Fibroblast of peridontal ligament (primary cell): ENCODE data around the gene PTPRD.

Experiments
- DNase-seq: peaks from one replicate; pipeline ENCODE4 v3.0.0-alpha.2; 2010; ENCODE audit errors: extremely low read depth

Gene PTPRD

GRCh38 chr9:8585036-8585435 lies 2027.8 kb downstream of the PTPRD start:
- no peak for DNase-seq

GRCh38 chr9:8579661-8580060 lies 2033.1 kb downstream of the PTPRD start:
- DNase-seq = no peak

GRCh38 chr9:8576741-8577140 lies 2036.1 kb downstream of the PTPRD start:
- DNase-seq = no peak

- no peak for DNase-seq
Observed at GRCh38 chr9:8574846-8575245, 2038.0 kb downstream of the PTPRD start.

GRCh38 chr9:8572209-8572608 lies 2040.6 kb downstream of the PTPRD start:
- no peak for DNase-seq

GRCh38 chr9:8571643-8572042 lies 2041.2 kb downstream of the PTPRD start:
- DNase-seq = no peak

GRCh38 chr9:8570776-8571175 lies 2042.0 kb downstream of the PTPRD start:
- no peak for DNase-seq

GRCh38 chr9:8569823-8570222 lies 2043.0 kb downstream of the PTPRD start:
- no peak for DNase-seq

- no peak for DNase-seq
Observed at GRCh38 chr9:8567963-8568579, 2044.7 kb downstream of the PTPRD start.

- DNase-seq = no peak
Observed at GRCh38 chr9:8564960-8565359, 2047.8 kb downstream of the PTPRD start.

GRCh38 chr9:8560560-8561525 lies 2052.0 kb downstream of the PTPRD start:
- DNase-seq = peak; percentile 7

- no peak for DNase-seq
Observed at GRCh38 chr9:8558176-8558575, 2054.6 kb downstream of the PTPRD start.

GRCh38 chr9:8555762-8556500 lies 2056.9 kb downstream of the PTPRD start:
- DNase-seq = peak; percentile 69

GRCh38 chr9:8553444-8553843 lies 2059.4 kb downstream of the PTPRD start:
- DNase-seq = no peak

GRCh38 chr9:8552732-8553131 lies 2060.1 kb downstream of the PTPRD start:
- DNase-seq = no peak

- DNase-seq = no peak
Observed at GRCh38 chr9:8549214-8549613, 2063.6 kb downstream of the PTPRD start.

GRCh38 chr9:8543219-8543618 lies 2069.6 kb downstream of the PTPRD start:
- no peak for DNase-seq

- DNase-seq = no peak
Observed at GRCh38 chr9:8542537-8542936, 2070.3 kb downstream of the PTPRD start.

GRCh38 chr9:8539681-8540197 lies 2073.1 kb downstream of the PTPRD start:
- no peak for DNase-seq

- no peak for DNase-seq
Observed at GRCh38 chr9:8536845-8537244, 2076.0 kb downstream of the PTPRD start.

GRCh38 chr9:8534828-8535227 lies 2078.0 kb downstream of the PTPRD start:
- no peak for DNase-seq

GRCh38 chr9:8533681-8534080 lies 2079.1 kb downstream of the PTPRD start:
- DNase-seq = no peak
